HG02884 (cell line): ENCODE results near the gene OTOF.
"Not testable (repeated sequence)": the region's sequence is repeated elsewhere in the genome, so short reads cannot be mapped to it uniquely, and the experiment has no call there.

Source experiments
- ATAC-seq: cut with Tn5 transposase; IDR thresholded peaks from one replicate; pipeline ENCODE4 v1.9.1; 2021; ENCODE audit warnings: mild to moderate bottlenecking, moderate library complexity; ENCODE audit not compliant: unreplicated experiment

The OTOF gene

DNA sequence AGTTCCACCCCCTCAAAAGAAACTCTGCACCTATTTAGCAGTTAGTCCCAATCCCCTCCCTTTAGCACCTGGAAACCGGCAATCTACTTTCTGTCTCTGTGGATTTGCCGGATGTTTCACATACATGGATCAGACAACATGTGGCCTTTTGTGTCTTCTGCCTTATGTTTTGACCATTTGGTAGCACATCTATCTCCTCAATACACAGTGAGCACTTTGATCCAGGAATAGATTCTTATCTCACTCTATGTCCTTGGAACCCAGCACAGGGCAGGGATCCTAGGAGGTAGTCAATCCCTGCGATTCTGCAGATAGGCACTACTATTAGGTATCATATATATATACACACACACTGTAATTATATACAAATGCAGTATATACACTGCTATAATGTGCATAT is 3.8 kb upstream of the OTOF start:
- ATAC-seq = no peak

DNA sequence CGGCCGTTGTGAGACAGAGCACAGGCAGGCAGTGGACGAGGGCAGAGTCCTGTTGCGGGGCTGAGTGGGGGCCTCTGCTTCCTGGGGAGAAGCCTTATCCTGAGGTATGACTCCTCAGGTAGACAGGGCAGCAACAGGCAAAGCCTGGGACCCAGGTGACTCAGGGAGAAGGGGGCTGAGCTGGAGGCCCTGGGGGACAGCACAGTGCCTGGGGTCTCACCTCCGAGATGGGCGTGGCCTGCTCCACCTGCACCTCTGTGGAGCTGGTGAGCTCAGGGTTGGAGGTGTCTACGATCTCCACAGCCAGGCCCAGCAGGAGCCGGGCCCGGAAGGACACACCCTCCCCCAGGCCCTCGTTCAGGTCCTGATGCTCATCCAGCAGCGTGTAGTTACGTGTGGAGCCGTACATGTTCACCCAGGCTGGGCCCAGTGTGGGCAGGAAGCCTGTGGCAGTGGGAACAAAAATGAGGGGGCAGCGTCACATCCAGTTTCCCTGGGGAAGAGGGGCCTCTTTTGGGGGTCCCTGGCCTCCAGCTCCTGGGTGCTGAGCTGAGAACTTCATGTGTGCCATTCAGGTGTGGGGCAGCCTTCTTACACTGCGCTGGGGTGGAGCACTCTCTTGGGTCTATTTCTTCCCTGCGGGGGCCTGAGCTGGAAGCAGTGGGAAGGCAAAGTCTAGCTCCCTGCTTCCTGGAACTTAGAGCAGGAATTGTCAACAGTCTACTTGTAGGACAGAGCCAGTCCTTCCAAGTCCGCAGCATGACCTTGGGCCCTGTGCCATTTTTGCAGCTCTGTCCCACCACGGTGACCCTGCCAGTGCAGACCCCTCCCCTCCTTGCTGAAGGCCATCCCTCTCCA is 2.9 kb upstream of the OTOF start:
- ATAC-seq = no peak

DNA sequence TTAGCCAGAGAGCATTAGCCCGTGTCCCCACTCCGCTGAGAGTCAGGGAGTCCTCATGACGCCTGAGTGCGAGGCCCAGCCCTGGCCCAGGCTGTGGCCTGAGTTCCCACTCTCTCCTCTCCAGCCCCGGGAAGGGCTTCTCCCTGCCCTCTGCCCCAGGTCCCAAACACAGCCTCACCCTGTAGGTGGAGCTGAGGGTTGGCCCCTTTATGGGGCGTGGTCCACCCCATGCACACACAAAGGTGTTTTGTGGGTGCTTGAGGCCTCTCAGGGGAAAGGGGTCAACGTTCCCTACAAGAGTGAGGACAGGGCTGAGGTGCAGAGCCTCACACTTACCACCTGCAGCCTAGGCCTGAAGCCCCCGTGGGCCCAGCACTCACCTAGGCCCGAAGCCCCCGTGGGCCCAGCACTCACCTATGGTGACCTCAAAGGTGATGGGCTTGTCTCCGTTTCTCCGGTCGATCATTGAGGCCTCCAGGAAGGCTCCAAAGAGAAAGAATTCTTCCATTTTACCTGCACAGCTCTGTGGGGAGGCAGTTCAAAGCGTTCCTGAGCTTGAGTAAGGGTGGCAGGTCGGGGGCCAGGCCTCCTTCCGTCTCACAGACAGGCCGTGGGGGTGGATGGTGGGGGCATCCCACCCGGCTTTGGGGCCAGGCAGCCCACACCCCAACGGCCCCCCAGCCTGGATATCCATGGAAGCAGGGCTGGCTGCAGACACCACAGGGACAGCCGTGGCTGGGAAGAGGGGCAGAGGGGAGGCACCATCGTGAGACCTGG is 2.1 kb upstream of the OTOF start:
- ATAC-seq = no peak

DNA sequence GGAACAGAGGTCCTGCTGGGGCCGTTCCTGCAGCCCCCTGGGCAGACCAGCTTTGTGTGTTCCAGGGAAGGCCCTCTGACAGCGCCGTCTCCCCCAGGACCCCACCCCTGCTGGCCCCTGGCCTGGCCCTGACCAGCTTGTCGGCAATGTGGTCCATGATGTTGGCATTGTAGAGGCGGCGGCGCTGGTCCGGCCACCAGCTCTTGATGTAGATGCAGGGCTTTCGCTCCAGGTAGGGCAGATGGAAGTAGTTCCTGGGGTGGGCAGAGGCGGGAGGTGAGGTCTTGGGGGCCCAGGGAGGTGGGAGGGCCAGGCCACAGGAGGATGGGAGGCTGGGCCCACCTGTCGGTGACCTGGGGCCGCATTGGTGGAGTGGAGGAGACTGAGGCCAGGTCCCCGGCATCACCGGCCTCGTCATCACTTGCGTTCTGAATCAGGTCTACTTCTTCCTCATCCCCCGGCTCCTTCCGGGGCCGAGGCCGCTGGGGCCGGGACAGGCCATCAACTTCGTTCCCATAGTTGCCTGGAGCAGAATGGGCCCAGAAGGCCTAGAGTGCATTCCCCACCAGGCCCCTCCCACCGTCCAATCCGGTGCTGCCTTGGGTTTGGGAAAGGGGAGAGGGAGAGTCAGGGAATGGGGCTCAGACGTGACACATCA is 1.3 kb upstream of the OTOF start:
- no peak for ATAC-seq

DNA sequence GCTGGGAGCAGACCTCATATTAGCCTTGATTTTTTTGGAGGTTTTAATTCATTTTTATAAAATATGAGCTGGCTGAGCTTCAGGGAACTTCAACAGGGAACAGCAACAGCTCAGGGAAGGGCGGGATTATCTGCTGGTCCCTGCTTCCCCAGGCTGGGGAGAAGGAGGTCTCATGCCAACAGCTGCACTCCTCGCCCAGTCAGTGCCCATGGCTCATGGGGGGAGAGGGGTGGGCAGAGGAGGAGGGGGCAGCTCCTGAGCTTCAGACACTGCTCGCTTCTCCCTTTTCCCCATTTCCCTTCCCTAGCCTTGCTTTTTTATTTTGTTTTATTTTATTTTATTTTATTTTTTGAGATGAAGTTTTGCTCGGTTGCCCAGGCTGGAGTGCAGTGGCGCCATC is 442 bp upstream of the OTOF start:
- no peak for ATAC-seq

DNA sequence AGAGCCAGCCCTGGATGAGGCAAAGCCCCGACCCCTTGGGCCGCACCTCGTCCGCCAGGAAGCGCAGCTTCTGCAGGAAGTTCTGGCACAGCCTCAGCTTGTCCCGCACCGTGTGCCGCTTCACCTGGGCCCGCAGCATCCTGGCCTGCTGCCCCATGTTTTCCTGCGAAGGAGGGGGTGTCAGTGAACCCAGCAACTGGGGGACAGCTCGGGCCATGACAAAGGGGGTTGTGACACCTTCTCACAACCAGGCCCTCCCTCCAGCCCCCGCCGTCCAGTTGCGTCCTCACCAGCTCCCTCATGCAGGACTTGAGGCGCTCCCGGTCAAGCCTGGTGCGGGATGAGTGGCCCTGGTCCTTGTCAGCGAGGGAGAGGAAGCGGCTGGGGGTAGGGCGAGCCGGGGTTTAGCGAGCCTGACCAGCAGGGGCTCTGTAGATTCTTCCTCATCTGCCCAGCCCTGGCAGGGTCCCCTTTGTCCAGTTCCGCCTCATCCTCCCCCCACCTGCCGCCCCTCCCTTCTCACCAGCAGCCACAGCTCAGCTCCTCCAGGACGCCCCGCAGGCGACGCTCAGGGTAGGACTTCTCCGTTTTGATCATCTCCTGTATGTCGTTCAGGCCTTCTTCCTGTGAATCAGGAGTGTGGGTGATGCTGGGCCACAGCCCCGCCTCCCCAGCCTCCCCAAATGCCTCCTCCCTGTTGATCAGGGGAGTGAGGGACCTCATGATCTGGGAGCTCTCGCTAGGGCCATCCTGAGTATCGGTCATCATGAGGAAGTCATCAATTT is 606 bp downstream of the OTOF start:
- no peak for ATAC-seq

DNA sequence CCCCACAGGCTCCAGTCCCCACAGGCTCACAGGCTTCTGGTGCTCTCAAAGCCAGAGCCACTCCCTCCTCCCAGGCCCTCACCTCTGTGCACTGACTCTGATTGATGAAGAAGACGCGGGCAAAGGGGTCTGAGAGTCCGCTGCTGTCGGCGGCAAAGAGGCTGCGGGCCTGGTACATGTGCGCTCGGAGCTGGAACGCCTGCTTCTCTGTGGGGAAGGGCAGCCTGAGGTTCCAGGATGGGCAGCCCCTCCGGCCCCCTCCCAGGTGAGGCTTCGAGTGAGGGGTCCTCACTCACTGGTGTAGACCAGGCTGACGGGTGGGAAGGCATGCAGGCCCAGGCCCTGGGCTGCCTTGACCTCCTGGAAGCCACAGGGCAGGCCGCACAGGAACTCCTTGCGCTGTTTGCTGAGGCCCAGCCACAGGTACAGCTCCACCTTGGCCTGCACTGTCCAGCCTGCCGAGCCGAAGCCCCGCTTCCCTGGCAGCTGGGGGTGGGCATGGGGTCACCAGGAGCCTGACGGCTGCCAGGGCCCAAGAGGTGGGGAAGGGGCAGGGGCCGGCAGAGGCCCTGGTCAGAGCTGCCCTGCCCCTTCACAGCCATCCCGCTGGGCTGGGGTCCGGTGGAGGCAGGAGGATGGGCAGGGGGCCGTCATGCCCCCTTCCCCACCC is 2.0 kb downstream of the OTOF start:
- no peak for ATAC-seq

DNA sequence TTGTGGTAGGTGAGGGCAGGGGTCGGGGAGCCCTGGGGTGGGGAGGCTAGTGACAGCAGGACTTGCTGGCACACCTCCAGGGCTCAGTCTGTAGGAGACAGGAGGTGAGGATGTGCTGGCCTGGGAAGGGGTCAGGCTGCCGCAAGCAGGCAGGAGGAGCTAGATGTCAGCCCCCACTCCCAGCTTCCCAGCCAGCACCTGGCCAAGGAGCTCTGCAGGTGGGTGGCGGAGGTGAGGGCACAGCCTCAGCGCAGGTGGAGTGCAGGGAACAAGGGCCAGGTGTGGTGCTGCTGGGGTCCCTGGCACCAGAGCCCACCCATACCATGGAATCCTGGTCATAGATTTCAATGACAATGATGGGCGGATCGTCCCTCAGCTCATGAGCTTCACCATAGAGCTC is 2.9 kb downstream of the OTOF start:
- ATAC-seq = no peak

DNA sequence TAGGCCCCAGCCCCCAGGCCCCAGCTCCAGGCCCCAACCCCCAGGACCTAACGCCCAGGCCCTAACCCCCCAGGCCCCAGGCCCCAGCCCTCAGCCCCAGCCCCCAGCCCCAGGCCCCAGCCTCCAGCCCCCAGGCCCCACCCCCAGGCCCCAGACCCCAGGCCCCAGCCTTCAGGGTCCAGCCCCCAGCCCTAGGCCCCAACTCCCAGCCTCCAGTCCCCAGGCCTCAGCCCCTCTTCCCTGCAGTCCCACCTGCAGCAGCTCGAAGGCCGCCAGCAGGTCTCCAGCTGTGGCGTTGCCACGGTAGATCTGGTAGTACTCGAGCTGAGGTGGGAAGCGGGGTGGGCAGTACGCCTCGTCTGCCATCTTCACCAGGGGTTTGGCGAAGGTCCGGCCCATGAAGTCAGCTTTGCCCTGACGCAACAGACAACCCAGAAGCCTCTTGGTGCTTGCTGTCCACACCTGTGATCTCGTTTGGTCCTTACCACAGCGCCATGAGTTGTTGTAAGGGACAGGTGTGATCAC is 3.6 kb downstream of the OTOF start:
- no peak for ATAC-seq

DNA sequence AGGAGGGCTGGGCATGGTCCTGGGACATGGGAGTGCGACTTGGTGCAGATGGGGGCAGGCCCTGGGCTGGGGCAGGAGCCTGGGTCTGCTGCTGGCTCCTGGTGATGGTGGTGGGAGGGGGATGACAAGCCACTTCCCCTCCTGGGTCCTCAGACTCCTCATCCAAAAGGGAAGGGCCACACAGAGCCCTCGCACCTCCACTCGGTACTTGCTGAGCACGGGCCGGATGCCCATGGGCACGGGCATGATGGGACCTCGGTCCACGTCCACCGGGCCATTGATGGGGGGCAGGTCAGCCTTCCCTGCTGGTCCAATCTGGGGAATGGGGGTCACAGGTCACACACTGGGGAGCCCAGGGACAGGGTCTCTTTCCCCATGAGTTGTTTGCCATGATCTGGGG is 4.1 kb downstream of the OTOF start:
- ATAC-seq = no peak

DNA sequence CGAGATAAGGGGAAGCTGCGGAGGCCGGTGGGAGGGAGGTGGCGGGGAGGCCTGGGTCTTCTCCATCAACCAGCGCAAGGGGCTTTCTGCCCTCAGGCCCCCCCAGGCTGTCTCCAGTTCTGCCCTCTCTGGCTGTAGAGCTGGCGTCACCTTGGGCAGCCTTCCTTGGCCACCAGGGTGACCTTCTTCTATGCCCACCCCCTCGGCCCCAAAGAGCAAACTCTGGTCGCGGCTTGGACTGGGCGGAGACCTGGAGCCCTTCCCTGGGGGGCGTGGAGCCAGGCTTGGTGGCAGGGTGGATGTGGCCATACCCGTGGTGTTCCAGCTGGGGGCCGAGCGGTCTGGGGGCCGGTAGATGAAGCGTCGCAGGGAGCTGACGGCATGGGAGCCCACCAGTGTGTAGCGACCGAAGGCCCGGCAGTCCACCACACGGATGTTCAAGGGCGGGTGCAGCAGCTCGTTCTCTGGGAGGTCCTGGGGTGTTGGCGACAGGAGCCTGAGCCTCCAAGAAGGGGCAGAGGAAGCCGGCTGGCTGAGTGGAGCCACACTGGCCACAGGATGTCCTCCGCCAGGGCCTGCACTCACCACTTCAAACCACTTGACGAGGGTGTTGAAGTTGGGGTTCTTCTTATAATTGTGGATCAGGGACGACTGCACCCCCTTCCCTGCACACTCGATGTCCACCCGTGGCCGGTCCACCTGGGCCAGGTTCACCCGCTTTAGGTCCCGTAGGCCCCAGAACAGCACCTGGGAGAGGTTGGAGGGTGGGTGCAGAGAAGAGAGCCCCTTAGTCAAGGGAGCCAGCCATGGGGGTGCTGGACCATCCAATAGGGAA is 4.9 kb downstream of the OTOF start:
- no peak for ATAC-seq

DNA sequence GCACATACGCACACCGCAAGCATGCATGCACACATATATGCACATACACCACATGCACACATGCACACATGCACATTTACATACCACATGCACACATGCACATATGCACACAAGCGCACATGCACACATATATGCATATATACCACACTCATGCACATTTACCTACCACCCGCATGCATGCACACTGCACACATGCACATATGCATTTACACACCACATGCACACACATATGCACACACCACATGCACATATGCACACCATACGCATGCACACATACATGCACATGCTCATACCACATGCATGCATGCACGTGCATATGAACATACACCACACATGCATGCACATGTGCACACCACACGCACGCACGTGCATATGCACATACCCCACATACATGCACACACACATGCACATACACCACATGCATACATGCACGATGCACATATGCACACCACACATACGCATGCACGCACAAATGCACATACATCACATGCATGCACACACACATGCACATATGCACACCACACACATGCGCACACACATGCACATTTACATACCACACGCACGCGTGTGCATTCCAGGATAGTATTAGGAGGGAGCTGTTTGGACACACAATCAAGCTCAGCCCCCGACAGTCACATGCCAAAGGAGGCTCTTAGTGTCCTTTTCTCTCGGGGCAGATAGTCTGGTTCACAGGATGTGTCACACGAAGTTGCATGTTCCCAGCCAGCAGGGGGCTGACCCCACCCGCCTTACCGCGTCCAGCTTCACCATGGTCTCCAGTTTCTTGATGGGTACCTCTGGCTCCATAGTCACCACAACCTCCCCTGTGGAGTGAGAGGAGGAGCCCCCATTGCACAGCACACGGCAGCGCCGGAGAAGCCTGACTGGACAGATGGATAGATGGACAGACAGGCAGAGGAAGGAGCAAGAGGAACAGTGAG is 5.9 kb downstream of the OTOF start:
- ATAC-seq = no peak

DNA sequence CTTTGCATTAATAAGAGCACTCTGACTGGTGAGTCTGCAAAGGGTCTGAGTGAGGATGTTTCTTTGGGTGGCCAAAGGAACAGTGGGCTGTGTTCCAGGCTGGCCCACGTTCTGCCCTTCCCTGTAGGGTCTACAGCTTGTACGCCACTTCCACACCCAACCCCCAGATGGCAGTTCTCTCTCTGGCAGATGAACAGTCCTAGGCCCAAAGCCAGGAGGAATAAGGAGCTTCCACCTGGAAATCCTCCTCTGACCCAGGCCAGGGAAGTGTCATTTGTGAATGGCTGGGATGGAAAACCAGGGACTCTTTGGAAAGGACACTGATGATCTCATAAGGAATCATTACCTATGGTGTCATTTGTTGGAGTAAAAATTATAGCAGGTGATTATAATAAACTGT is 6.6 kb downstream of the OTOF start:
- ATAC-seq = no peak

DNA sequence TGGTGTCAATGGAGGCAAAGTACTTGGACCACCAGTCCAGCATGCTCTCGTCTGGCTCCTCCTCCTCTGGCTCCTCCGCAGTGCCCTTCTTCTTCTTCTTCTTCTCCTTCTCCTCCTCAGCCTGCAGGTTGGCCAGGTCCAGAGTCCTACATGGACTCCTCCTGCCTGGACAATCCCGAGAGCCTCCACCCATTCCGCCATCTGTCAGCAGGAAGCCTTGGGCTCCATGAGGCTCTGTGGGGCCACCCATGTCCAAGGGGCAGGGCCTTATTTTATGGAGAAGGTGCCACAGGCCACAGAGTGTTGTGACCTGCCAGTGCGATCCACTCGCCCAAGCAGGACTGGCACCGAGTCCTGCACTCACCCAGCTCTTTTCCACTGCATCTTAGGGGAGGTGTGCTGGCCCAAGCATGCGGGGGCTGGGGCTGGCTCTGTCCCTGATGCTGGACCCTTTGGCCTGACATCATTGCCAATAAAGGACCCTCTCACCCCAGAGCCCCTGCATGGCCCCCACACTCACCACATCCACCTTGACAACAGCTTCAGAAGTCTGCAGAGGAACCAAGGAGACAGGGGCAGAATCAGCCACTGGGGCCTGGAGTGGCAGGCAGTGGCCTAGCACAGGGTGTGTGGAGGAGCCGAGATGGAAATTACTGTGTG is 7.2 kb downstream of the OTOF start:
- ATAC-seq = no peak

DNA sequence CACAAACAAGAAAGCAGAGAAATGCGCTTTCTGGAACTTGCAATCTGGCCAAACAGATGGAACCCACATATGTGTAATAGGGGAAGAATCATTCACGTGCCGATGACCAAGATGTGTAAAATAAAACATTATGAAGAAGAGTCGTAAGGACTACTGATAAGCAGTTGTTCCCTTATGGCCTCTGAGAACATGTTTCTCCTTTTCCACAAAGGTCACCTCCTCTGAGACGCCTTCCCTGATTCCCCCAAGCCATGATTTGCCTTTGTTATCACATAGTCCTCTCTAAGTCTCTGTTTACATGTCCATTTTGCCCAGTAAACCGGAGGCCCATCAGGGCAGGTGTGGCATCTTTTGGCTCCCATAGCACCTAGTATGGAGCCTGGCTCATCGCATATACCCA is 8.0 kb downstream of the OTOF start:
- no peak for ATAC-seq

DNA sequence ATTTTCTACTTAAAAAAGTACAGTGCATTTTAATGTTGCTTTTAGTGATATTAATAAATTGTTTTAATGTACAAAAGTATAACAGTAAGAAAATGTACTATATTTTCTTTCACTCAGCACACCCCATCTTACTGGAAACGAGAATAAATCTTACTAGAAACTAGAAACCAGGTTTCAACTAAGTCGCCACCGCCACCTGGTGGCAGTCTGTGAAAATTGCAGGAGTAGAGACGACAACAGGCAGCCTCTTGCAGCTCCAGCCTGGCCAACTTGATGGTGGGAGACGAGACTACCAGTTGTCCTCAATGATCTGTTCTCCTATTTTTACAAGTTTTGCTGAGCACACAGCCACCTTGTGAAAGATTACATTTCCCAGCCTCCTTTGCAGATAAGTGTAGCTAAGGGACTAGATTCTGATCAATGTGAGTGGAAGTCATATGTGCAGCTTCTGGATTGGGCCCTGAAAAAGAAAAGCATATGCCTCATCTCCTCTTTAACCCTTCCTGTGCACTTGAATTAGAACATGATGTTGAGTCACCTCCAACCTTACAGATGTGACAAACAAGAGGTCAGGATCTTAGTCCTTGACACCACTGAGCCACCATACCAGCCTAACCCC is 8.7 kb downstream of the OTOF start:
- no peak for ATAC-seq

DNA sequence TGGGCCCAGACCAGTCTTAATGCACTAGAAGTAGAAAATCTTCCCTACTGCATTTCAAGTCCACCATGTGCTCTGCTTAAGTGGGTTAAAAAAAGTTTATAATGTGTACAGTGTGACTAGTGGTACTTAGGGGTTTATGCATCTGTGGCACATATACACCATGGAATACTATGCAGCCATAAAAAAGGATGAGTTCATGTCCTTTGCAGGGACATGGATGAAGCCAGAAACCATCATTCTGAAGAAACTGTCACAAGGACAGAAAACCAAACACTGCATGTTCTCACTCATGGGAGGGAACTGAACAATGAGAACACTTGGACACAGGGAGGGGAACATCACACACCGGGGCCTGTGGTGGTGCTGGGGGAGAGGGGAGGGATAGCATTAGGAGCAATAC is 9.4 kb downstream of the OTOF start:
- not testable (repeated sequence) for ATAC-seq
